Heart left ventricle (tissue), 13 donors: ENCODE data around the gene MYD88.

ENCODE experiments used
- CTCF ChIP-seq, 12 donors: fragments of 200-600 bp; sonication (generic) in 4 of 12; IDR thresholded peaks; one replicate each; pipeline versions ENCODE4 v1.5.0 to v1.8.0; 2018 to 2022; ENCODE audit warnings: antibody characterized with exemption in 12 of 12, mild to moderate bottlenecking in 5 of 12
- POLR2A ChIP-seq, 2 donors: fragments of 450-650 bp; IDR thresholded peaks; one replicate each; pipeline ENCODE4 v1.6.1; 2017; ENCODE audit warnings: antibody characterized with exemption in 2 of 2, mild to moderate bottlenecking in 2 of 2, moderate library complexity in 2 of 2
- donor health status: ischemic (EF 13 %, LVEDD 7.1; RV severe dilation, severe dysfunction).
- donor health status: DM: no; HTN: yes; CAD: no.
- donor health status: DM: no; HTN: no; CAD: no.
- donor health status: ischemic (EF 25% LVEDD 6.9; RV normal size, moderate dysfunction).
- donor health status: ischemic (EF 25% LVEDD 5.7; RV mildly dilated, moderate dysfunction).
- donor health status: ischemic (EF 35%, LVEDD 5.7; RV mildly dilated, moderate dysfunction).
- donor health status: nonischemic (EF 11% LVEDD 7.7; RV severe dilation, severe dysfunction).
- donor health status: DM: yes; HTN: yes; CAD: no.
- donor health status: PGD.
- donor health status: ischemic (EF 29% LVEDD 5.4; RV normal size, mild dysfunction).
- donor health status: nonischemic (EF 23%, LVEDD 6.1; RV moderate dilation, normal function).

- TF ChIP-seq CTCF (IDR thresholded peaks at IDR 0.05) (no peak), POLR2A (IDR thresholded peaks at IDR 0.05) (no peak)
Measured at GRCh38 chr3:38114052-38114874, 24.2 kb upstream of the MYD88 start.
